Neural cell (in vitro differentiated cells): ENCODE results near the gene APOF.

Experiments
- MXI1 ChIP-seq: fragments of 450-650 bp; conservative IDR thresholded peaks from 2 replicates; pipeline ENCODE4 v1.6.1; 2014; ENCODE audit warnings: antibody characterized with exemption, mild to moderate bottlenecking; ENCODE audit not compliant: poor library complexity, severe bottlenecking
- POLR2AphosphoS5 ChIP-seq: IDR thresholded peaks from 2 replicates; pipeline ENCODE4 v1.6.1; 2012
- TAF1 ChIP-seq: IDR thresholded peaks from 2 replicates; pipeline ENCODE4 v1.6.1; 2012; ENCODE audit warnings: low read depth
- TF ChIP-seq, protein P1 (sequence below): fragments of 450-650 bp; IDR thresholded peaks from 2 replicates; pipeline ENCODE4 v1.5.1; 2014; ENCODE audit warnings: antibody characterized with exemption, mild to moderate bottlenecking, moderate library complexity; ENCODE audit not compliant: poor library complexity, severe bottlenecking

DNA sequence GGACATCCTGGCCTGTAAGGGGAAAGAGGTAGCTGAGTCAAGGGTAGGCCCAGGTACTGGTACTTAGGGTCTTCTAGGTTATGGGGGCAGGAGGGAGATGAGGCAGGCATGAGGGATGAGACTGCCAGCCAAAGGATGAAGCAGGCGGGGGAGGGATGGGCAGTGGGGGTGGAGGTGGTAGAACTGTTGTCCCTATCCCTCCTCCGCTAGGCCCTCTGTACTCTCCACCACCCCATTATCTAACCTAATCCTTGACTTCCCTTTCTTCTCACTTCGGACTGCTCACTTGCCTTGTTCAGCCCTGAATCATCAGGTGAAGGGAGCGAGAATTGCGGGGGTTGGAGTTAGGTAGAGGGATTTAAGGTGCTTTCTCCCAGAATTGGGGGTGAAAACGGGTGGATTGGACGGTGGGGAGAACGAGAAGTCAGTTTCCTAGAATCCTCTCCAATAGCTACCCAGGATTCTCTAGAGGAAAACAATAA lies 29.4 kb downstream of the APOF start:
- TF ChIP-seq POLR2AphosphoS5, result no peak
- TF ChIP-seq, protein P1, sequence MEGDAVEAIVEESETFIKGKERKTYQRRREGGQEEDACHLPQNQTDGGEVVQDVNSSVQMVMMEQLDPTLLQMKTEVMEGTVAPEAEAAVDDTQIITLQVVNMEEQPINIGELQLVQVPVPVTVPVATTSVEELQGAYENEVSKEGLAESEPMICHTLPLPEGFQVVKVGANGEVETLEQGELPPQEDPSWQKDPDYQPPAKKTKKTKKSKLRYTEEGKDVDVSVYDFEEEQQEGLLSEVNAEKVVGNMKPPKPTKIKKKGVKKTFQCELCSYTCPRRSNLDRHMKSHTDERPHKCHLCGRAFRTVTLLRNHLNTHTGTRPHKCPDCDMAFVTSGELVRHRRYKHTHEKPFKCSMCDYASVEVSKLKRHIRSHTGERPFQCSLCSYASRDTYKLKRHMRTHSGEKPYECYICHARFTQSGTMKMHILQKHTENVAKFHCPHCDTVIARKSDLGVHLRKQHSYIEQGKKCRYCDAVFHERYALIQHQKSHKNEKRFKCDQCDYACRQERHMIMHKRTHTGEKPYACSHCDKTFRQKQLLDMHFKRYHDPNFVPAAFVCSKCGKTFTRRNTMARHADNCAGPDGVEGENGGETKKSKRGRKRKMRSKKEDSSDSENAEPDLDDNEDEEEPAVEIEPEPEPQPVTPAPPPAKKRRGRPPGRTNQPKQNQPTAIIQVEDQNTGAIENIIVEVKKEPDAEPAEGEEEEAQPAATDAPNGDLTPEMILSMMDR, result no peak
- TF ChIP-seq MXI1, result no peak
- TF ChIP-seq TAF1, result no peak
